Measurements from ENCODE around the gene MOB4.

Gene MOB4

GRCh38 chr2:197498937-197499593 lies 16.8 kb upstream of the MOB4 start:
- Histone ChIP-seq H3K27ac (peak overlapping the region; percentile 73), H3K4me3 (ENCODE audit: low read depth, low read length) (peak overlapping the region; percentile 96), H3K36me3 (replicated peaks) (peaks cover 36% of the 10 kb centered on the region), H3K27me3 (replicated peaks) (no peaks in the 10 kb centered on the region)
- no peak for TF ChIP-seq CTCF (IDR thresholded peaks at IDR 0.05; ENCODE audit: low read depth, low read length, missing control alignments)
- in situ Hi-C loops (cut with HindIII; ENCODE audit: low pct_ligation_motif_present, low sequenced_read_pairs): no loop called here
- peak; percentile 46 for DNase-seq

- peaks cover 32% of the 10 kb centered on the region for H3K36me3 ChIP-seq (replicated peaks)
- in situ Hi-C loops (cut with HindIII; ENCODE audit: low pct_ligation_motif_present, low sequenced_read_pairs): no loop called here
- no peak for TF ChIP-seq CTCF (IDR thresholded peaks at IDR 0.05; ENCODE audit: low read depth, low read length, missing control alignments)
- peak; percentile 99 for DNase-seq
- peak within 1 kb of the TSS; percentile 96 for H3K4me3 ChIP-seq (ENCODE audit: low read depth, low read length)
- peak within 1 kb of the TSS; percentile 73 for H3K27ac ChIP-seq
- H3K27me3 ChIP-seq (replicated peaks): no peaks in the 10 kb centered on the region
Measured at GRCh38 chr2:197499594-197500502, 16.0 kb upstream of the MOB4 start, which contains the start of the genes HSPD1 and HSPE1. TSS of gene HSPD1 (minus strand) at chr2:197499840. CDS start at chr2:197498848, 992 bp downstream. TSS of gene HSPE1 (plus strand) at chr2:197500379. CDS start at chr2:197500437, 58 bp downstream.

DNA sequence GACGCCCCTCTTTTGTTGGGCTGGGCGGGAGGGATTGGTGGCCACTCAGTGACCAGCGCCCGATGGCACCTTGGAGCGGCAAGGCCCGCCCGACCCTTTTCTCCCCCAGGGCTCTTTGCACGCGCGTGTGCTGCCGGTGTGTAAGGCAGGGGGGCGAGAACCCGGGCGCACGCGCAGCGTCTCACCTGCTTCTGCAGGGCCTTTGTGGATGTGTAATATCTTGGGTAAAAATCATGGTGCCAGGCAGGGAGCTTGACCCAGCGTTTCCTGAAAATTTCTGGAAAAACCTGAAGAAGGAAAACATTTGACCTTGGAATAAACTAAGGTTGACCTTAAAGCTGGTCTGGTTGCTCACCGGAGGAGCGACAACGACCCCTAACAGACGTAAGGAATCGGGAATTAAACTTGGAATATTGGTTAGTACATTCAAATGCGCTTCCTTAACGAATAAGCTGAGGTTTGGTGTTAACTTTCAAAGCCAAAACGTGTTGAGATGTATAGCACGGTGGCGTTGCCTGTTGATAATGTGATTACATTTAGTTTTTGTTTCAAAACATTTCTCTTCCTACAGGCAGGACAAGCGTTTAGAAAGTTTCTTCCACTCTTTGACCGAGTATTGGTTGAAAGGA lies 15.2 kb upstream of the MOB4 start:
- Histone ChIP-seq H3K27ac (peak overlapping the region; percentile 73), H3K36me3 (replicated peaks) (peaks cover 32% of the 10 kb centered on the region), H3K4me3 (ENCODE audit: low read depth, low read length) (peak overlapping the region; percentile 96), H3K27me3 (replicated peaks) (no peaks in the 10 kb centered on the region)
- DNase-seq: peak; percentile 1
- no peak for TF ChIP-seq CTCF (IDR thresholded peaks at IDR 0.05; ENCODE audit: low read depth, low read length, missing control alignments)
- in situ Hi-C loops (cut with HindIII; ENCODE audit: low pct_ligation_motif_present, low sequenced_read_pairs): no loop called here

- H3K4me3 ChIP-seq (ENCODE audit: low read depth, low read length): peak overlapping the region; percentile 96
- in situ Hi-C loops (cut with HindIII; ENCODE audit: low pct_ligation_motif_present, low sequenced_read_pairs): no loop called here
- no peak overlapping the region for H3K27ac ChIP-seq
- H3K27me3 ChIP-seq (replicated peaks): no peaks in the 10 kb centered on the region
- peaks cover 17% of the 10 kb centered on the region for H3K36me3 ChIP-seq (replicated peaks)
- no peak for DNase-seq
- no peak for TF ChIP-seq CTCF (IDR thresholded peaks at IDR 0.05; ENCODE audit: low read depth, low read length, missing control alignments)
Measured at GRCh38 chr2:197502201-197502600, 13.7 kb upstream of the MOB4 start.

DNA sequence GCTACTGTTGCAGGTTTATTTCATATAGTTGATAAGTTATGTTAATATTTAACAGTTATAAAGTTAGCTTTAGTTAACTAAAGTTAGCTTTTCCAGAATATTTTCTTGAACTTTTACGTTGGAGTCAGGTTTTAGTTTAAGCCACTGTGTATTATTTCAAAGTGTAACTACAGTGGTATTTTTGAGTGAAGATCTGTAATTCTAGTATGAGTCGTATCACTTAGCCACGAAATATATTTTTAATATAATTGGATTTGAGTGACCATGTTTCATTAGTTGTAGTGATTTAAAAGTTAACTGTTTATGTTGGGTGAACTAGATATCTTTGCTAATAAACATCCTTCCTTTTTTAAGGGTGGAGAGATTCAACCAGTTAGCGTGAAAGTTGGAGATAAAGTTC lies 13.2 kb upstream of the MOB4 start:
- in situ Hi-C loops (cut with HindIII; ENCODE audit: low pct_ligation_motif_present, low sequenced_read_pairs): no loop called here
- TF ChIP-seq CTCF (IDR thresholded peaks at IDR 0.05; ENCODE audit: low read depth, low read length, missing control alignments): no peak
- H3K27ac ChIP-seq: no peak overlapping the region
- peaks cover 17% of the 10 kb centered on the region for H3K36me3 ChIP-seq (replicated peaks)
- DNase-seq: no peak
- H3K4me3 ChIP-seq (ENCODE audit: low read depth, low read length): no peak overlapping the region
- no peaks in the 10 kb centered on the region for H3K27me3 ChIP-seq (replicated peaks)

Measured in brain microvascular endothelial cell (primary cell).